Right lobe of liver (tissue), 6 donors: ENCODE measurements around the gene PTPRM. TPM values are rescaled to one million over a fixed set of nuclear protein-coding genes. Genes with fewer than 3 reads are reported as not detected.

ENCODE experiments used
- ATAC-seq, 4 donors: fragments of 200-7000 bp; cut with Tn5 transposase; one replicate each; pipeline ENCODE4 v1.9.1; 2020; ENCODE audit warnings: mild to moderate bottlenecking in 4 of 4, moderate library complexity in 4 of 4
- DNase-seq, 3 donors: peaks; one replicate each; pipeline ENCODE4 v3.0.0-alpha.2; 2020
- H3K27ac ChIP-seq, 3 donors: fragments of 200-600 bp; one replicate each; pipeline ENCODE4 v1.8.0; 2022
- H3K27me3 ChIP-seq, 2 donors: fragments of 200-600 bp; one replicate each; pipeline ENCODE4 v1.8.0; 2022
- H3K36me3 ChIP-seq, 4 donors: fragments of 200-600 bp; sonication (generic) in 1 of 4; one replicate each; pipeline versions ENCODE4 v1.5.1 to v1.8.0; 2017 to 2022; ENCODE audit warnings: control low read depth in 1 of 4
- H3K4me1 ChIP-seq, 4 donors: fragments of 200-600 bp; sonication (generic) in 1 of 4; one replicate each; pipeline versions ENCODE4 v1.5.1 to v1.8.0; 2017 to 2022; ENCODE audit warnings: control low read depth in 1 of 4
- H3K4me3 ChIP-seq, 3 donors: fragments of 200-600 bp; one replicate each; pipeline ENCODE4 v1.8.0; 2022
- H3K9me3 ChIP-seq, 4 donors: fragments of 200-600 bp; sonication (generic) in 1 of 4; one replicate each; pipeline versions ENCODE4 v1.5.1 to v1.8.0; 2017 to 2022; ENCODE audit warnings: control low read depth in 1 of 4
- POLR2A ChIP-seq: fragments of 450-650 bp; IDR thresholded peaks from one replicate; pipeline ENCODE4 v1.6.1; 2017; ENCODE audit warnings: antibody characterized with exemption, mild to moderate bottlenecking
- WGBS: methylation state at CpG from one replicate; pipeline ENCODE4 v1.1.6; 2018; ENCODE audit warnings: low coverage, low lambda C conversion rate; ENCODE audit not compliant: insufficient coverage; ENCODE audit errors: missing lambda C conversion rate; 5-methylcytosine and 5-hydroxymethylcytosine counted together
- intact Hi-C, 2 donors: fragments of 100-400 bp; cut with DNase I; formaldehyde crosslinking; loops; one replicate each; pipeline versions ENCODE4 v1.11.2 to v1.14.1; 2022
- total RNA-seq, 6 experiments: library from RNA; depleted of rRNA in 2 of 6; stranded (reverse); fragments of >200 nt in 2 of 6; fragmentation: NEBNext Ultra II Directional in 3 of 6; extraction: Animal tissue kit (Norgen Biotek cat#: 25700) in 3 of 6; gene quantifications; one replicate each; pipeline versions ENCODE4 v1.1.0 to v1.2.4, GENCODE V29; 2016 to 2023
- TF ChIP-seq, protein P1 (sequence below), 4 donors: fragments of 200-600 bp in 3 of 4; fragments of 450-650 bp in 1 of 4; IDR thresholded peaks; one replicate each; pipeline versions ENCODE4 v1.5.1 to v1.8.0; 2016 to 2022; ENCODE audit warnings: antibody characterized with exemption in 4 of 4, mild to moderate bottlenecking in 2 of 4
- donor health status: DM: no; HTN: yes; CAD: no.
- donor health status: DM: no; HTN: no; CAD: no.
- donor health status: DM: no; HTN: no; CAD: no.
- donor health status: DM: no; HTN: yes; CAD: no.
- donor health status: DM: no; HTN: yes; CAD: no.

PTPRM gene
- total RNA-seq, 6 experiments from 2014 or later, result 15.1 to 45.7 (median 26.5) TPM

GRCh38 chr18:7523772-7524171 is 43.3 kb upstream of the PTPRM start:
- Histone ChIP-seq H3K4me3 (no peak overlapping the region), H3K36me3 (no peaks in the 10 kb centered on the region), H3K9me3 (no peaks in the 10 kb centered on the region), H3K27ac (no peak overlapping the region), H3K27me3 (no peaks in the 10 kb centered on the region), H3K4me1 (no peaks in the 10 kb centered on the region)
- TF ChIP-seq, protein P1, sequence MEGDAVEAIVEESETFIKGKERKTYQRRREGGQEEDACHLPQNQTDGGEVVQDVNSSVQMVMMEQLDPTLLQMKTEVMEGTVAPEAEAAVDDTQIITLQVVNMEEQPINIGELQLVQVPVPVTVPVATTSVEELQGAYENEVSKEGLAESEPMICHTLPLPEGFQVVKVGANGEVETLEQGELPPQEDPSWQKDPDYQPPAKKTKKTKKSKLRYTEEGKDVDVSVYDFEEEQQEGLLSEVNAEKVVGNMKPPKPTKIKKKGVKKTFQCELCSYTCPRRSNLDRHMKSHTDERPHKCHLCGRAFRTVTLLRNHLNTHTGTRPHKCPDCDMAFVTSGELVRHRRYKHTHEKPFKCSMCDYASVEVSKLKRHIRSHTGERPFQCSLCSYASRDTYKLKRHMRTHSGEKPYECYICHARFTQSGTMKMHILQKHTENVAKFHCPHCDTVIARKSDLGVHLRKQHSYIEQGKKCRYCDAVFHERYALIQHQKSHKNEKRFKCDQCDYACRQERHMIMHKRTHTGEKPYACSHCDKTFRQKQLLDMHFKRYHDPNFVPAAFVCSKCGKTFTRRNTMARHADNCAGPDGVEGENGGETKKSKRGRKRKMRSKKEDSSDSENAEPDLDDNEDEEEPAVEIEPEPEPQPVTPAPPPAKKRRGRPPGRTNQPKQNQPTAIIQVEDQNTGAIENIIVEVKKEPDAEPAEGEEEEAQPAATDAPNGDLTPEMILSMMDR (IDR thresholded peaks at IDR 0.05), result no peak
- no peak for TF ChIP-seq POLR2A
- ATAC-seq, result no peak
- WGBS, result 89% methylated on average over 1 of the region's 3 CpGs
- no peak for DNase-seq
- intact Hi-C loops, result no loop called here

DNA sequence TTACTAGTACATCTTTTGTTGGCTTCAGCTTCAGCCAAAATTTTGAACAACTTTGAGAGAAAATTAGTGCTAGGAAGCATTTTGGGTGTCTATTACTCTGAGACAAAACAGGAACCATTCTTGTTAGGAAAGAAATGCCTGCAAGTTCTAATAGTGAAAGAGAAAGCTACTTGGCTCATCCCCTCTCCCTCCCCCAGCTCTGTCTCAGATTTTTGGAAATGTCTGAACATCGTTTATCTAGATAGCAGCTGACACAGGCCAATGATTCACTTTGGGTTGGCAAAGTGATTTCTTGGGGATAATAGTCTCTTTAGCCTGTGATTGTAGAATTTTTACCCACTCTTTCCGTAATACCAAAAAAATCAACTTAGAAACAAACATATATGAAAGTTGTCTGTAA is 42.3 kb upstream of the PTPRM start:
- TF ChIP-seq, protein P1 (IDR thresholded peaks at IDR 0.05), result no peak
- TF ChIP-seq POLR2A, result no peak
- 51% methylated on average over 2 of the region's 2 CpGs for WGBS
- Histone ChIP-seq H3K36me3 (no peaks in the 10 kb centered on the region), H3K27me3 (no peaks in the 10 kb centered on the region), H3K9me3 (no peaks in the 10 kb centered on the region), H3K27ac (no peak overlapping the region), H3K4me1 (no peaks in the 10 kb centered on the region), H3K4me3 (no peak overlapping the region)
- DNase-seq (no peak), ATAC-seq (peak in 2 of 4 donors; percentile 16 to 53)
- intact Hi-C loops, result no loop called here

DNA sequence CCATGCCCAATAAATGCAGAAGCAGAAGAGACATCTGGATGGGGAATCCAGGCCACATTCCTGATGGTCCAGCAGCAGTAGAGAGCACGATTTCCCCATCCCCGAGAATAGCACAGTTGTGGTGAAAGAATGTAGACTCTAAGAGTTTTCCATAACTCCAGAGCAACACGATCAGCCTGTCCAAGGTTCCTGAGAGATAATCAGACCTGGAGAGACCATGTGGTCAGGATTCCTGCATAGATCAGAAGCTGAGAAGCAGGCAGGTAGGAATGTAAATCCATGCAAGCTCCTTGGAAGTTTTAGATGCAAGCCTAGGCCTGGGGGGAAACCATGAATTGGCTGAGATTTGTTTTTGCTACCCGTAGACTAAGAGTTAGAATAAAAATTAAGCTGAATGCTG is 34.2 kb upstream of the PTPRM start:
- Histone ChIP-seq H3K4me3 (no peak overlapping the region), H3K27me3 (no peaks in the 10 kb centered on the region), H3K4me1 (no peaks in the 10 kb centered on the region), H3K27ac (no peak overlapping the region), H3K36me3 (no peaks in the 10 kb centered on the region), H3K9me3 (peaks cover 0 to 4% (median 0%) of the 10 kb centered on the region in 4 donors)
- ATAC-seq (no peak), DNase-seq (no peak)
- 63% methylated on average over 4 of the region's 4 CpGs for WGBS
- intact Hi-C loops, result no loop called here
- TF ChIP-seq, protein P1 (IDR thresholded peaks at IDR 0.05), result no peak
- no peak for TF ChIP-seq POLR2A

DNA sequence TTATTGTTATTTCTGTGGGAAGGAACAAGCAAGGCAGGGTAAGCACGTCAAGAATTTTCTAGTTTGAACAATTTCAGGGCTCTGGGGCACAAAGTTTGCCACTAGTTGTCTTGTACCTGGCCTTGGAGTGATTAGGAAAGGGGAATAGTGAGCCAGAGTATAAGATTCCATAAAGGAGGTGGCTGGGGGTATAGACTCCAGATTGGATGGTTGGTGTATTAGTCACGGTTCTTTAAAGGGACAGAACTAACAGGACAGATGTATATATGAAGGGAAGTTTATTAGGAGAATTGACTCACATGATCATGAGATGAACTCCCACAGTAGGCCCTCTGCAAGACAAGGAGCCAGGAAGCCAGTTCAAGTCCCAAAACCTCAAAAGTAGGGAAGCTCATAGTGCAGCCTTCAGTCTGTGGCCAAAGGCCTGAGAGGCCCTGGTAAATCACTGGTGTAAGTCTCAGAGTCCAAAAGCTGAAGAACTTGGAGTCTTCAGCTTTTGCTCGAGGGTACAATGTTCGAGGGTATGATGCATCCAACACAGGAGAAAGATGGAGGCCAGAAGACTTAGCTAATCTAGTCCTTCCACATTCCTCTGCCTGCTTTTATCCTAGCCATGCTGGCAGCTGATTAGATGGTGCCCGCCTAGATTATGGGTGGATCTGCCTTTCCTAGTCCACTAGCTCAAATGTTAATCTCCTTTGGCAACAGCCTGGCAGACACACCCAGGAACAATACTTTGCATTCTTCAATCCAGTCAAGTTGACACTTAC is 31.5 kb upstream of the PTPRM start:
- H3K36me3 ChIP-seq, result no peaks in the 10 kb centered on the region
- no peaks in the 10 kb centered on the region for H3K27me3 ChIP-seq
- WGBS, result 80% methylated on average over 4 of the region's 5 CpGs
- DNase-seq (no peak), ATAC-seq (no peak)
- intact Hi-C loops, result no loop called here
- H3K27ac ChIP-seq, result no peak overlapping the region
- TF ChIP-seq, protein P1 (IDR thresholded peaks at IDR 0.05), result no peak
- no peak for TF ChIP-seq POLR2A
- no peak overlapping the region for H3K4me3 ChIP-seq
- H3K9me3 ChIP-seq, result peaks cover 0 to 4% (median 0%) of the 10 kb centered on the region in 4 donors
- H3K4me1 ChIP-seq, result no peaks in the 10 kb centered on the region
